ENCODE data around the gene KIF3C.

- TF ChIP-seq CTCF (IDR thresholded peaks at IDR 0.05): no peak
- TF ChIP-seq EZH2 (IDR thresholded peaks at IDR 0.05): no peak
- no peak for TF ChIP-seq EZH2phosphoT487 (IDR thresholded peaks at IDR 0.05)
Observed at GRCh38 chr2:25891672-25892071, 90.6 kb downstream of the KIF3C start.
